Ascending aorta (tissue), 2 donors: ENCODE data around the gene CIAO3. TPM values are rescaled to one million over a fixed set of nuclear protein-coding genes. Genes with fewer than 3 reads are reported as not detected.

Source experiments
- DNase-seq, 2 donors: peaks; one replicate each; pipeline ENCODE4 v3.0.0-alpha.2; 2019; ENCODE audit warnings: low spot score in 2 of 2
- H3K27ac ChIP-seq, 2 donors: fragments of 200-600 bp; sonication (generic); one replicate each; pipeline ENCODE4 v1.5.1; 2016 to 2017; ENCODE audit warnings: mild to moderate bottlenecking in 1 of 2
- H3K27me3 ChIP-seq: fragments of 200-600 bp; sonication (generic); one replicate; pipeline ENCODE4 v1.5.1; 2017
- H3K36me3 ChIP-seq, 2 donors: fragments of 200-600 bp; sonication (generic); one replicate each; pipeline ENCODE4 v1.5.1; 2016
- H3K4me1 ChIP-seq, 2 donors: fragments of 200-600 bp; sonication (generic); one replicate each; pipeline ENCODE4 v1.5.1; 2016 to 2017; ENCODE audit warnings: mild to moderate bottlenecking in 1 of 2
- H3K4me3 ChIP-seq, 2 donors: fragments of 200-600 bp; sonication (generic); one replicate each; pipeline ENCODE4 v1.5.1; 2016 to 2017; ENCODE audit warnings: mild to moderate bottlenecking in 1 of 2
- H3K9me3 ChIP-seq, 2 donors: fragments of 200-600 bp; sonication (generic); one replicate each; pipeline ENCODE4 v1.5.1; 2016
- CTCF ChIP-seq, 3 experiments: fragments of 200-600 bp in 2 of 3; fragments of 450-650 bp in 1 of 3; sonication (generic) in 2 of 3; IDR thresholded peaks; one replicate each; pipeline ENCODE4 v1.5.1; 2016 to 2019; ENCODE audit warnings: antibody characterized with exemption in 3 of 3, mild to moderate bottlenecking in 1 of 3, moderate library complexity in 1 of 3
- intact Hi-C: fragments of 100-400 bp; cut with DNase I; formaldehyde crosslinking; loops from one replicate; pipeline ENCODE4 v1.15.1; 2023
- total RNA-seq: library from RNA; depleted of rRNA; stranded (reverse); fragments of >200 nt; gene quantifications from one replicate; pipeline ENCODE4 v1.1.0, GENCODE V29; 2016

The CIAO3 gene
- total RNA-seq, 1 donor from 2014 or later, result 103 TPM

GRCh38 chr16:723695-724094 is 17.1 kb downstream of the CIAO3 start:
- no peak for TF ChIP-seq CTCF (IDR thresholded peaks at IDR 0.05)
- Histone ChIP-seq H3K36me3 (no peaks in the 10 kb centered on the region), H3K4me1 (peaks cover 25 to 32% of the 10 kb centered on the region in 2 donors), H3K4me3 (no peak overlapping the region), H3K27ac (no peak overlapping the region), H3K9me3 (no peaks in the 10 kb centered on the region), H3K27me3 (peaks cover 13% of the 10 kb centered on the region)
- intact Hi-C loops, result no loop called here
- DNase-seq, result no peak

GRCh38 chr16:722835-723633 is 17.8 kb downstream of the CIAO3 start:
- no peak for TF ChIP-seq CTCF (IDR thresholded peaks at IDR 0.05)
- Histone ChIP-seq H3K4me3 (no peak overlapping the region), H3K27me3 (peaks cover 10% of the 10 kb centered on the region), H3K27ac (no peak overlapping the region), H3K9me3 (no peaks in the 10 kb centered on the region), H3K36me3 (no peaks in the 10 kb centered on the region), H3K4me1 (peaks cover 19 to 25% of the 10 kb centered on the region in 2 donors)
- intact Hi-C loops, result no loop called here
- DNase-seq, result no peak

- Histone ChIP-seq H3K4me3 (peak overlapping the region; percentile 74 to 96), H3K4me1 (peaks cover 10 to 14% of the 10 kb centered on the region in 2 donors), H3K27me3 (no peaks in the 10 kb centered on the region), H3K36me3 (no peaks in the 10 kb centered on the region), H3K27ac (peak overlapping the region in 1 of 2 donors; percentile 80), H3K9me3 (no peaks in the 10 kb centered on the region)
- DNase-seq, result no peak
- intact Hi-C loops, result no loop called here
- no peak for TF ChIP-seq CTCF (IDR thresholded peaks at IDR 0.05)
Measured at GRCh38 chr16:721765-722540, 18.8 kb downstream of the CIAO3 start.

- Histone ChIP-seq H3K9me3 (no peaks in the 10 kb centered on the region), H3K27me3 (no peaks in the 10 kb centered on the region), H3K36me3 (no peaks in the 10 kb centered on the region), H3K4me3 (peak within 1 kb of the TSS; percentile 74 to 96), H3K27ac (peak within 1 kb of the TSS; percentile 74 to 80), H3K4me1 (peaks cover 8 to 14% of the 10 kb centered on the region in 2 donors)
- intact Hi-C loops, result no loop called here
- no peak for TF ChIP-seq CTCF (IDR thresholded peaks at IDR 0.05)
- peak in 1 of 2 donors; percentile 82 for DNase-seq
Measured at GRCh38 chr16:720990-721764, 19.6 kb downstream of the CIAO3 start, which contains the start of gene ANTKMT. TSS of gene ANTKMT (plus strand) at chr16:721146. CDS start at chr16:721275, 129 bp downstream.

- Histone ChIP-seq H3K9me3 (no peaks in the 10 kb centered on the region), H3K27me3 (no peaks in the 10 kb centered on the region), H3K36me3 (no peaks in the 10 kb centered on the region), H3K4me1 (peaks cover 14 to 19% of the 10 kb centered on the region in 2 donors), H3K27ac (peak overlapping the region; percentile 74 to 80), H3K4me3 (peak overlapping the region; percentile 74 to 96)
- TF ChIP-seq CTCF (IDR thresholded peaks at IDR 0.05), result no peak
- DNase-seq, result no peak
- intact Hi-C loops, result no loop called here
Measured at GRCh38 chr16:720447-720989, 20.3 kb downstream of the CIAO3 start.
